SK-N-MC (cell line): ENCODE data around the gene CDK6.

Experiments
- DNase-seq: peaks from one replicate; pipeline ENCODE4 v3.0.0-alpha.2; 2011; ENCODE audit warnings: low read depth, low spot score
- H3K27ac ChIP-seq: fragments of 200-600 bp; sonication (generic); 2 replicates; pipeline ENCODE4 v1.5.1; 2016; ENCODE audit warnings: mixed run types
- H3K36me3 ChIP-seq: fragments of 200-600 bp; sonication (generic); 2 replicates; pipeline ENCODE4 v1.6.1; 2017; ENCODE audit warnings: antibody characterized with exemption, low read length, mixed read lengths; ENCODE audit not compliant: insufficient read depth
- H3K4me3 ChIP-seq: fragments of 200-600 bp; sonication (generic); 2 replicates; pipeline ENCODE4 v1.5.1; 2016
- H3K9ac ChIP-seq: fragments of 200-600 bp; sonication (generic); 2 replicates; pipeline ENCODE4 v1.8.0; 2017; ENCODE audit warnings: mixed run types, mixed read lengths; ENCODE audit not compliant: insufficient read length
- H3K9me3 ChIP-seq: fragments of 200-600 bp; sonication (generic); 2 replicates; pipeline ENCODE4 v1.6.1; 2017; ENCODE audit warnings: low read depth, mild to moderate bottlenecking, antibody characterized with exemption, low read length, moderate library complexity, mixed read lengths
- EZH2 ChIP-seq: fragments of 200-600 bp; sonication (generic); IDR thresholded peaks from one replicate; pipeline ENCODE4 v1.6.1; 2017; ENCODE audit warnings: antibody characterized with exemption
- FOXP2 ChIP-seq: optimal IDR thresholded peaks from 2 replicates; pipeline ENCODE3; 2011; ENCODE audit warnings: mild to moderate bottlenecking, moderate library complexity; ENCODE audit not compliant: insufficient read depth; ENCODE audit errors: extremely low read length, control extremely low read depth
- POLR2AphosphoS5 ChIP-seq: IDR thresholded peaks from 2 replicates; pipeline ENCODE4 v1.6.1; 2012; ENCODE audit warnings: mild to moderate bottlenecking, low read depth, low read length, borderline replicate concordance

The CDK6 gene

GRCh38 chr7:92739091-92739490 lies 97.3 kb downstream of the CDK6 start:
- H3K9me3 ChIP-seq: no peaks in the 10 kb centered on the region
- H3K36me3 ChIP-seq: no peaks in the 10 kb centered on the region
- no peak overlapping the region for H3K27ac ChIP-seq
- DNase-seq: no peak
- TF ChIP-seq POLR2AphosphoS5 (no peak), EZH2 (no peak), FOXP2 (no peak)
- no peak overlapping the region for H3K9ac ChIP-seq
- H3K4me3 ChIP-seq: no peak overlapping the region

- no peaks in the 10 kb centered on the region for H3K36me3 ChIP-seq
- H3K9ac ChIP-seq: no peak overlapping the region
- DNase-seq: no peak
- H3K4me3 ChIP-seq: no peak overlapping the region
- H3K27ac ChIP-seq: no peak overlapping the region
- H3K9me3 ChIP-seq: no peaks in the 10 kb centered on the region
- no peak for TF ChIP-seq EZH2
- TF ChIP-seq FOXP2: no peak
- TF ChIP-seq POLR2AphosphoS5: no peak
These were observed 98.7 kb downstream of the CDK6 start for GRCh38 chr7:92737706-92738105.

- H3K36me3 ChIP-seq: no peaks in the 10 kb centered on the region
- DNase-seq: no peak
- no peaks in the 10 kb centered on the region for H3K9me3 ChIP-seq
- H3K27ac ChIP-seq: no peak overlapping the region
- TF ChIP-seq POLR2AphosphoS5 (no peak), FOXP2 (no peak)
- no peak overlapping the region for H3K9ac ChIP-seq
- H3K4me3 ChIP-seq: no peak overlapping the region
These were observed 99.5 kb downstream of the CDK6 start for GRCh38 chr7:92736870-92737269.

- Histone ChIP-seq H3K9me3 (no peaks in the 10 kb centered on the region), H3K36me3 (no peaks in the 10 kb centered on the region), H3K9ac (no peak overlapping the region), H3K27ac (no peak overlapping the region), H3K4me3 (no peak overlapping the region)
- TF ChIP-seq POLR2AphosphoS5: no peak
- no peak for TF ChIP-seq FOXP2
- no peak for TF ChIP-seq EZH2
- DNase-seq: no peak
These were observed 100.7 kb downstream of the CDK6 start for GRCh38 chr7:92735707-92736106.

GRCh38 chr7:92732316-92733036 lies 103.9 kb downstream of the CDK6 start:
- Histone ChIP-seq H3K27ac (no peak overlapping the region), H3K36me3 (no peaks in the 10 kb centered on the region), H3K9ac (no peak overlapping the region), H3K9me3 (no peaks in the 10 kb centered on the region), H3K4me3 (no peak overlapping the region)
- no peak for TF ChIP-seq EZH2
- TF ChIP-seq FOXP2: no peak
- no peak for TF ChIP-seq POLR2AphosphoS5
- no peak for DNase-seq

- Histone ChIP-seq H3K36me3 (no peaks in the 10 kb centered on the region), H3K9me3 (no peaks in the 10 kb centered on the region), H3K4me3 (no peak overlapping the region), H3K27ac (no peak overlapping the region), H3K9ac (no peak overlapping the region)
- TF ChIP-seq FOXP2 (no peak), POLR2AphosphoS5 (no peak), EZH2 (no peak)
- no peak for DNase-seq
These were observed 104.9 kb downstream of the CDK6 start for GRCh38 chr7:92731335-92732063.

- no peak for TF ChIP-seq FOXP2
- no peak for TF ChIP-seq EZH2
- TF ChIP-seq POLR2AphosphoS5: no peak
- H3K27ac ChIP-seq: no peak overlapping the region
- no peak overlapping the region for H3K9ac ChIP-seq
- H3K36me3 ChIP-seq: no peaks in the 10 kb centered on the region
- no peak for DNase-seq
- no peak overlapping the region for H3K4me3 ChIP-seq
- H3K9me3 ChIP-seq: no peaks in the 10 kb centered on the region
These were observed 105.6 kb downstream of the CDK6 start for GRCh38 chr7:92730808-92731207.

GRCh38 chr7:92729751-92730150 lies 106.6 kb downstream of the CDK6 start:
- Histone ChIP-seq H3K4me3 (no peak overlapping the region), H3K36me3 (no peaks in the 10 kb centered on the region), H3K9me3 (no peaks in the 10 kb centered on the region), H3K27ac (no peak overlapping the region), H3K9ac (no peak overlapping the region)
- DNase-seq: no peak
- TF ChIP-seq FOXP2 (no peak), POLR2AphosphoS5 (no peak), EZH2 (no peak)

- TF ChIP-seq POLR2AphosphoS5 (no peak), FOXP2 (no peak), EZH2 (no peak)
- DNase-seq: no peak
- Histone ChIP-seq H3K9me3 (no peaks in the 10 kb centered on the region), H3K4me3 (no peak overlapping the region), H3K9ac (no peak overlapping the region), H3K36me3 (no peaks in the 10 kb centered on the region), H3K27ac (0 out of 2 replicates have a peak overlapping the region, but pooled peaks have one; percentile 27)
These were observed 107.2 kb downstream of the CDK6 start for GRCh38 chr7:92729172-92729571.

- Histone ChIP-seq H3K4me3 (no peak overlapping the region), H3K9ac (no peak overlapping the region), H3K36me3 (no peaks in the 10 kb centered on the region), H3K9me3 (no peaks in the 10 kb centered on the region), H3K27ac (peak overlapping the region; percentile 33; the same call in 1 of the 2 replicates)
- TF ChIP-seq POLR2AphosphoS5: no peak
- TF ChIP-seq EZH2: no peak
- TF ChIP-seq FOXP2: no peak
- DNase-seq: no peak
These were observed 108.6 kb downstream of the CDK6 start for GRCh38 chr7:92727755-92728154.
